ENCODE measurements around the gene COL18A1. TPM values are rescaled to one million over a fixed set of nuclear protein-coding genes. Genes with fewer than 3 reads are reported as not detected.

Gene COL18A1
- polyA plus RNA-seq, 1 of the 3 experiments (the other 2 are of a cell fraction) = 118 TPM

DNA sequence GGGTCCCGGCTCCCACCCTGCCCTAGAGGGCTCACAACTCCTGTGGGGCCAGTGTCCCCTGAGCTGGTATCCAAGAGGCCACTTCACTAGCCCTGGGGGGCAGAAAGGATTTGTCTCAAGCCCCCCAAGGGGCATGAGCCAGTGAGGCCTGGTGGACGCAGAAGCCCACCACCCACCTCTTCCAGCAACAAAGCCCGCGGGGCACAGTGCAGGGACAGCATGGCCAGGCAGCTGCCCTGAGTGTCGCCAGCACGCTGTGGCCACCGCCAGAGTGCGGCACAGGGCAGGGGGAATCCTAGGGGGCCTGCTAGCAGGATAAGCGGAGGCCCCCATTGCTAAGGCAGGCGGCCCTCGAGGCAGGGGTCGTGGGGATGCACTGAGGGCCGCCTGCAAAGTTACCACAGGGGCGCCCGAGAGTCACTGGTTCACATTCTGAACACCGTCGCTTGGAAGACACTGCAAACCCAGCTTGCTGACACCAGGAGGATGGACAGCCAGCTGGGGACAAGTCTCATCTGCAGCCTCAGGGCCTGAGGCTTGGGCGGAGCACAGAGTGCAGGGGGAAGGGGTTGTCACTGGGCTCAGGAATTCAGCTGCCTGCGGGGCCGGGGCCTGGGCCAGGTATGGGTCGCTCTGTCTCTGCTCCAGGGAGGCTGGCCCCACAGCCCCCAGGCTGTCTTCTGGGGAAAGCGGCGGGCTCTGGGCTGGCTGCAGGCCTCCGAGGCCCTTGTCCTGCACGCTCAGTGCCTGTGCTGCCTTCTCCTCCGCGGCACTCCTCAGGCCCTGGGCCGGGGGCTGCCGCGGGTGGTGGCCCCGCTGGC, 110.5 kb downstream of the COL18A1 start:
- H3K36me3 ChIP-seq (replicated peaks in 1 of 2; ENCODE audit: control insufficient read depth in 1 of 2, insufficient read depth in 2 of 2, low read length in 1 of 2) = peaks cover 28 to 62% of the 10 kb centered on the region in 2 experiments
- no peaks in the 10 kb centered on the region for H3K4me1 ChIP-seq (ENCODE audit: control insufficient read depth in 1 of 2, insufficient read depth in 2 of 2, low read depth in 1 of 2, low read length in 1 of 2)
- peaks cover 19% of the 10 kb centered on the region for H3F3A ChIP-seq (replicated peaks; ENCODE audit: insufficient read depth)
- TF ChIP-seq NRF1 (IDR thresholded peaks at IDR 0.05; ENCODE audit: low read depth, low read length) (no peak), NFIC (IDR thresholded peaks at IDR 0.05; ENCODE audit: borderline replicate concordance) (no peak), TEAD4 (IDR thresholded peaks at IDR 0.05; ENCODE audit: borderline replicate concordance, insufficient read depth) (no peak), CHD2 (IDR thresholded peaks at IDR 0.05; ENCODE audit: low read length, partially characterized antibody) (no peak), EZH2phosphoT487 (IDR thresholded peaks at IDR 0.05; ENCODE audit: borderline replicate concordance, low read depth) (no peak), RCOR1 (IDR thresholded peaks at IDR 0.05; ENCODE audit: low read length) (no peak), RXRA (IDR thresholded peaks at IDR 0.05; ENCODE audit: borderline replicate concordance, low read depth) (no peak), TCF12 (IDR thresholded peaks at IDR 0.05) (no peak)
- H3K27ac ChIP-seq (ENCODE audit: low read depth in 2 of 2, low read length in 1 of 2) = no peak overlapping the region
- no peaks in the 10 kb centered on the region for H3K27me3 ChIP-seq (ENCODE audit: insufficient read depth)
- ChIA-PET POLR2A (no interaction called here), CTCF (interaction anchor here (0.6 to 1.0 kb wide), 2 partner anchors 10 to 81 kb away, joined by 3 read pairs; no protein-coding TSS in a partner anchor)
- peaks cover 5% of the 10 kb centered on the region; the same call in 1 of the 2 replicates for H4K20me1 ChIP-seq (ENCODE audit: insufficient read depth)
- no peak overlapping the region for H3K4me3 ChIP-seq (ENCODE audit: low read depth in 2 of 2, low read length in 1 of 2)
- H3K9ac ChIP-seq = no peak overlapping the region
- no peaks in the 10 kb centered on the region for H3K9me2 ChIP-seq
- peaks cover 22% of the 10 kb centered on the region; the same call in 1 of the 2 replicates for H3K9me3 ChIP-seq
- H3K79me2 ChIP-seq (ENCODE audit: insufficient read depth) = peaks cover 5% of the 10 kb centered on the region; the same call in 1 of the 2 replicates
- WGBS (ENCODE audit: low lambda C conversion rate) = 92% methylated on average over 24 of the region's 31 CpGs
- no peak overlapping the region for H2AFZ ChIP-seq (ENCODE audit: low read depth)
- no peak for DNase-seq
- H3K4me2 ChIP-seq = no peak overlapping the region

- Histone ChIP-seq H3K4me1 (ENCODE audit: control insufficient read depth in 1 of 2, insufficient read depth in 2 of 2, low read depth in 1 of 2, low read length in 1 of 2) (no peaks in the 10 kb centered on the region), H3K9me2 (no peaks in the 10 kb centered on the region), H3K27ac (ENCODE audit: low read depth in 2 of 2, low read length in 1 of 2) (no peak overlapping the region), H3K9ac (no peak overlapping the region), H3F3A (replicated peaks; ENCODE audit: insufficient read depth) (peaks cover 19% of the 10 kb centered on the region), H3K4me2 (no peak overlapping the region), H3K27me3 (ENCODE audit: insufficient read depth) (no peaks in the 10 kb centered on the region), H3K36me3 (replicated peaks in 1 of 2; ENCODE audit: control insufficient read depth in 1 of 2, insufficient read depth in 2 of 2, low read length in 1 of 2) (peaks cover 34 to 62% of the 10 kb centered on the region in 2 experiments), H2AFZ (ENCODE audit: low read depth) (no peak overlapping the region), H3K79me2 (ENCODE audit: insufficient read depth) (peaks cover 5% of the 10 kb centered on the region; the same call in 1 of the 2 replicates), H4K20me1 (ENCODE audit: insufficient read depth) (peaks cover 5% of the 10 kb centered on the region; the same call in 1 of the 2 replicates), H3K4me3 (ENCODE audit: low read depth in 2 of 2, low read length in 1 of 2) (no peak overlapping the region), H3K9me3 (peaks cover 24% of the 10 kb centered on the region)
- 93% methylated on average over 11 of the region's 21 CpGs for WGBS (ENCODE audit: low lambda C conversion rate)
- TF ChIP-seq, protein P1, sequence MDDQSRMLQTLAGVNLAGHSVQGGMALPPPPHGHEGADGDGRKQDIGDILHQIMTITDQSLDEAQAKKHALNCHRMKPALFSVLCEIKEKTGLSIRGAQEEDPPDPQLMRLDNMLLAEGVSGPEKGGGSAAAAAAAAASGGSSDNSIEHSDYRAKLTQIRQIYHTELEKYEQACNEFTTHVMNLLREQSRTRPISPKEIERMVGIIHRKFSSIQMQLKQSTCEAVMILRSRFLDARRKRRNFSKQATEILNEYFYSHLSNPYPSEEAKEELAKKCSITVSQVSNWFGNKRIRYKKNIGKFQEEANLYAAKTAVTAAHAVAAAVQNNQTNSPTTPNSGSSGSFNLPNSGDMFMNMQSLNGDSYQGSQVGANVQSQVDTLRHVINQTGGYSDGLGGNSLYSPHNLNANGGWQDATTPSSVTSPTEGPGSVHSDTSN (IDR thresholded peaks at IDR 0.05) = no peak
- TF ChIP-seq GABPA (IDR thresholded peaks at IDR 0.05; ENCODE audit: low read depth) (no peak), FOXJ3 (CRISPR knock-in tag; IDR thresholded peaks at IDR 0.05) (no peak), SIN3A (IDR thresholded peaks at IDR 0.05; ENCODE audit: borderline replicate concordance, low read depth, low read length) (no peak), MAX (IDR thresholded peaks at IDR 0.05; ENCODE audit: low read depth) (no peak), GATA2 (CRISPR knock-in tag; IDR thresholded peaks at IDR 0.05) (no peak), JUND (IDR thresholded peaks at IDR 0.05) (no peak), NFIC (IDR thresholded peaks at IDR 0.05; ENCODE audit: borderline replicate concordance) (no peak), POLR2AphosphoS5 (IDR thresholded peaks at IDR 0.05; ENCODE audit: low read depth, low read length) (no peak), SMC3 (IDR thresholded peaks at IDR 0.05; ENCODE audit: low read depth, low read length) (no peak), USF2 (IDR thresholded peaks at IDR 0.05; ENCODE audit: borderline replicate concordance, low read depth, low read length) (no peak), EZH2phosphoT487 (IDR thresholded peaks at IDR 0.05; ENCODE audit: borderline replicate concordance, low read depth) (no peak), ELF1 (IDR thresholded peaks at IDR 0.05) (no peak), TCF12 (IDR thresholded peaks at IDR 0.05) (no peak), EP300 (IDR thresholded peaks at IDR 0.05; ENCODE audit: borderline replicate concordance in 1 of 2, low read depth in 1 of 2, low read length in 1 of 2) (no peak), TAF1 (IDR thresholded peaks at IDR 0.05; ENCODE audit: borderline replicate concordance, low read depth, low read length) (no peak), FOSL2 (IDR thresholded peaks at IDR 0.05; ENCODE audit: borderline replicate concordance, low read depth) (no peak)
- ChIA-PET CTCF (interaction anchor here (1.6 kb wide), 1 partner anchor 379 kb away, joined by 3 read pairs; no protein-coding TSS in a partner anchor), POLR2A (no interaction called here)
- DNase-seq = no peak
Observed at GRCh38 chr21:45516071-45516670, 111.2 kb downstream of the COL18A1 start.
